ACHN (cell line): ENCODE measurements around the gene PTP4A1.
A peak's percentile ranks its signal among the peaks of the same experiment; 100 is the strongest.
"Not testable (repeated sequence)": the region's sequence is repeated elsewhere in the genome, so short reads cannot be mapped to it uniquely, and the experiment has no call there.

Source experiments
- DNase-seq: peaks from one replicate; pipeline ENCODE4 v3.0.0-alpha.2; 2015
- in situ Hi-C: cut with HindIII; loops from 2 replicates; pipeline ENCODE4 v1.10.0; 2017; ENCODE audit warnings: low sequenced_read_pairs, low pct_ligation_motif_present, low pct_unique_long_range_greater_than_20kb

PTP4A1 gene

DNA sequence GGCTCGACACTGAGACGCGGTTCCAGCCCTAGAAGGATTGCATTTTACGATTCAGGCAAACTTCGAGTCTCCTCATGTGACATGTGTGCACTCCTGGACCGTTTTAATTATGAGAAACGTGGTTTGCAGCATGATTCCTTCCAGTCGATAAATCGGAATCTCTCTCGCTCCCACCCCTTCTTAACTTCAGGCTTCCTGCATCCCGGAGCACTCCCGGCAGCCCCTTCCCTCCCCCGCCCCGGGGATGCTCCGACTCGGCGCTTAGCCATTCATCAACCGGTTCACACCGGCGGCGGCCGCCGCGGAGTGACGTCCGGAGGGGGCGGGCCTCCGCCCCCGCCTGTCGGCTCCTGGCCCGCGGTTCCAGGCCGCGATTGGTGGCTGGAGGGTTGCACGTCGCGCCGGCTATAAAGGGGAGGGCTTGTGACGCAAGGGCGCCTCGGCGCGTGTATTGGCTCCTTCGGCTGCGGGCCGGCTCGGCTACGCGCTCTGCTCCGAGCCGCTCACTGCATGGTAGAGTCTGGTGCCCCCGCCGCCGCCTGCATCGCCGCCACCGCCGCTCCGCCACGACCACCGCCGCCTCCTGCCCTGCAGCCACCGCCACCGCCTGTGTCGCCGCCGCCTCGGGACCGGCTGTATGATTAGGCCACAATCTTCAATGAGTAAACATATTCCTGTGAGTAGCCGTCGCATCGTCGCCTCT is at the start of gene PTP4A1, which contains the start of gene LOC128125822:
PTP4A1 (plus strand) TSS at position 437 of the 703 bp plus-strand sequence. CDS start 4,401 bp downstream, outside the sequence.
LOC128125822 (plus strand) TSS at position 437 of the 703 bp plus-strand sequence.
- in situ Hi-C loops: no loop called here
- peak; percentile 94 for DNase-seq

- DNase-seq, in situ Hi-C loops: not testable (repeated sequence)
Measured at GRCh38 chr6:63522911-63523287, 49.4 kb upstream of the PTP4A1 start.

DNA sequence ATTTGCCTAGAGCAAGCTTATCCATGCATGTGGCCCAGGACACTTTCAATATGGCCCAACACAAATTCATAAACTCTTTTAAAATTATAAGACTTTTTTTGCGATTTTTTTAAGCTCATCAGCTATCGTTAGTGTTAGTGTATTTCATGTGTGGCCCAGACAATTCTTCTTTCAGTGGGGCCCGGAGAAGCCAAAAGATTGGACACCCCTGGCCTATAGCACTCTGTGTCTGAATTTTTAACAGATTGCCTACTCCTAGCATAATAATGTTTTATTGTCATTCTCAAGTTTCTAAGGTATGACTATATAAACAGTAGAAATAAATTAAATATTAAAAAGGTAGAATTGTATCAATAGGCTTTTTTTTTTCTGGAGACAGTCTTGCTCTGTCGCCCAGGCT is 48.6 kb upstream of the PTP4A1 start:
- no peak for DNase-seq
- in situ Hi-C loops: no loop called here

DNA sequence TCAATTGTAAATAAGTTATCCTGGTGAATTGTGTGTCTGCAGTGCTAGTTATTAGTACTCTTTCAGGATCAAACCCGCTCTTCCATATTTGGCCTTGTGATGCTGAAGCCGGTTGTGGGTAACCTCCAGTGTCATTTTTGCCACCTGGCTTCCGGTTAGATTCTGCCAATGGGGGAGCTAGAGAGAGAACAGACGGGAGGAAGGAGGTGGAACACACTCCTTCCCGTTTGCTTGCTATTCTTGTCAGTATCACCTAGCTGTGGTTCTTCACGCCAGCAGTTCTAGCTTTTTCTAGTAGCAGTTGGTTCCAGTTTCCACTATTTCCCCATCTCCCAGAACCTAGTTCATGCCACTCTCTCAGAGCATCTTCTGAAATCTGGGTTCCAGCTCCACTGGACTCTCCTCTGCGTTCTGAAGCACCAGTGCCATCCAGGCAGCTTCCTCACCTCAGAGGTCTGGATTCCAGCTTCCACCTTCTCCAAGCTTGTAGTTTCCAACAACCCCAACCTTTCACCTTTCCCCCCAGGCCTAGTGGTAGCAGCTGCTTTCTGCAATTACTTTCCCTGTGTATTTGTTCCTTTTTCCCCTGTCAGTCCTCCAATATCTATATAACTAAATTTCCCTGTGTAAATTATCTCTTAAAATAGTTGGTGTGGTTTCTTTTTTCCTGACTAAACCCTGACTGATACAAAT is 46.9 kb upstream of the PTP4A1 start:
- in situ Hi-C loops: no loop called here
- no peak for DNase-seq

DNA sequence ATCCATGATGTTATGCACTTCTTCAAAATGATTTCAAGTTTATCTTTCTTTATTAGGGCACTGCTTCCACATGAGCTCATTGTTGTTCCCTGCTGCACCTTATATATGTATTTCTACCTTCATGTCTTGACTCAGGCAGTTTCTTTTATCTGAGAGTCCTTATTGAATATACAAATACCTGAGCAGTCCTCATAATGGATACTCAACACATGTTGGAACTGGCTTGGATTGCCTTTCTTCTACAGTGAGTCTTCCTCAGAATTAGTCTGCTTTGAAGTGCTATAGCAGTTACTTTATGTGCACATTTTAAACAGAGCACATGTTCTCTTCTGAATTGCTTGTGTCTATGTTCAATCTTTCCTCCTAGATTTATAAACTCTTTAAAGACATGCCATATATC is 45.3 kb upstream of the PTP4A1 start:
- in situ Hi-C loops: no loop called here
- no peak for DNase-seq

GRCh38 chr6:63527658-63528514 is 44.4 kb upstream of the PTP4A1 start:
- peak; percentile 76 for DNase-seq
- in situ Hi-C loops: no loop called here

DNA sequence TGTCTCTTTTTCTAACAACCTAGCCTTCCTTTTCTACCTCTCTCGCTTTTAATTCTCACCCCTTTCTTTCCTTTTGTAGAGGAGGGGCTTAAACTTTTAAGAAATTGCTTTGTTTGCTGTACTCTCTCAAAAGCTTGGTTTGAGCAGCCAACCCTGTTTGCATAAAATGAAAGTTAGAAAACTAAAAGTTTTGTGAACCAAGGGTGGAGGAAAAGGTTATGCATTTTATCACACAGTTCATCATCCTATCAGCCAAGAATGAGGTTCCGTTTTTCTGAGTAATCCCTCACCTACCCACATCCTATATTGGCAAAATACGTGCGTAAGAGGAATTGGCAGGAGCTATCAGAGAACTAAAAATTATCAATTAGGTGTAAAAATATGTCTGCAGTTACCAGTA is 42.8 kb upstream of the PTP4A1 start:
- in situ Hi-C loops: no loop called here
- DNase-seq: no peak

DNA sequence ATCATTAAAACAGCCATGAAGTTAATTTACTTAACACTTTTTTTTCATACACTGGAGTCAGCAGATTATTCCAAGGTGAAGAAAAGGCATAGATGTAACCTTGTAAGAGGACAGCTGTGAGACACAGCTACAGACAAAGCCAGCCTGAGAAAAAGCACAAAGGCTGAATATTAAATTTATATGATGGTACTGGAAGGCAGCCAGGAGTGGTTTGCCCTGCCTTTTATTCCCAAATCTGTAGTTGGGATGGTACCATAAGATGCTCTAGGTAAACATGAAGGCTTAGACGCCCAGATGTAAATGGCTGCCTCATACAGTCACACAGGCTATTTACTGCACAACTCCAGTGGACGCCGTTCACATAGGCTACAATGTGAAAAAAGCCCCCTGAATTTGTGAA is 42.1 kb upstream of the PTP4A1 start:
- no peak for DNase-seq
- in situ Hi-C loops: no loop called here

- in situ Hi-C loops: no loop called here
- no peak for DNase-seq
Measured at GRCh38 chr6:63530991-63531390, 41.3 kb upstream of the PTP4A1 start.

DNA sequence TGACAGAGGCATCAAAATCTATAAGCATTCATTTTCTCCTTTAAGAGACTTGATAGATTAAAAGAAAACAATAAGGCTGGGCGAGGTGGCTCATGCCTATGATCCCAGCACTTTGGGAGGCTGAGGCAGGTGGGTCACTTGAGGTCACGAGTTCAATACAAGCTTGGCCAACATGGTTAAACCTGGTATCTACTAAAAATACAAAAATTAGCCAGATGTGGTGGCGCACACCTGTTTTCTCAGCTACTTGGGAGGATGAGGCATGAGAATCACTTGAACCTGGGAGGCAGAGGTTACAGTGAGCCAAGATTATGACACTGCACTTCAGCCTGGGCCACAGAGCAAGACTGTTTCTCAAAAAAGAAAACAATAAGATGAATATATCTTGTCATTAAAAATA is 39.3 kb upstream of the PTP4A1 start:
- no peak for DNase-seq
- in situ Hi-C loops: no loop called here

- in situ Hi-C loops: no loop called here
- DNase-seq: no peak
Measured at GRCh38 chr6:63533952-63534351, 38.3 kb upstream of the PTP4A1 start.

GRCh38 chr6:63537201-63537958 is 34.9 kb upstream of the PTP4A1 start:
- DNase-seq: no peak
- in situ Hi-C loops: no loop called here

GRCh38 chr6:63537959-63538300 is 34.4 kb upstream of the PTP4A1 start:
- DNase-seq: no peak
- in situ Hi-C loops: no loop called here

GRCh38 chr6:63538550-63538949 is 33.7 kb upstream of the PTP4A1 start:
- in situ Hi-C loops: no loop called here
- no peak for DNase-seq

DNA sequence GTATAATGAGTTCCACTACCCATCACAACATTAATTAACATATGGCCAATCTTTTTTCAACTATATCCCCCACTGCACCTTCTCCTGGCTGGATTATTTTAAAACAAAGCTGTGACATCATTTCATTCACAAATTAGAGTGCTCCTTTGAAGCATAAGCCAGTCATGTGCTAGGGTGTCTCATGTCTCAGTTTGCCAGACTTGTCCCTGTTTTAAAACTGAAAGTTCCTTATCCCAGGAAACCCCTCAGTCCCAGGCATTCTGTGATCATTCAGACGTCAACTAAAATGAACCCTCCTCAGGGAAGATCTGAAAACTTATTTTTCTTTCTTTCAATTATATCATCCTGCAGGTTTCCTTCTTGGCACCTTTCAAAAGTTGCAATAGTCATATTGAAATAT is 29.3 kb upstream of the PTP4A1 start:
- in situ Hi-C loops: no loop called here
- no peak for DNase-seq

DNA sequence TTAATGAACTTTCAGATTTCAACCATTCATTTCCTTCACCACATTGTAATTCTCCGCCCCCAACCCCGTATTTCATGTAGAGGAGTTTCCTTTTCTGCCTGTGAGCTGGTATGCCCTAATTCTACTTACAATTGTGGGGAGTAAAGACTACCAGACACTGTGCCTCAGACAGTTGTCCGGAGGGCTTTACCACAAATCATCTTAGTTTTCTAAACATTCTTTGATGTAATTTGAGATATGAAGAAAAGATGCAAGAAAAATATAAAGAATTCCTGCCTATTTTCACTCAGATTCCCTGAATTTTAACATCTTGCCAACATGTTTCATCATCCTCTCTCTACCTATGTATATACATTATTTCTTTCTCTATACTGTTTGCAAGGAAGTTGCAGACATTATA is 28.3 kb upstream of the PTP4A1 start:
- no peak for DNase-seq
- in situ Hi-C loops: no loop called here

DNA sequence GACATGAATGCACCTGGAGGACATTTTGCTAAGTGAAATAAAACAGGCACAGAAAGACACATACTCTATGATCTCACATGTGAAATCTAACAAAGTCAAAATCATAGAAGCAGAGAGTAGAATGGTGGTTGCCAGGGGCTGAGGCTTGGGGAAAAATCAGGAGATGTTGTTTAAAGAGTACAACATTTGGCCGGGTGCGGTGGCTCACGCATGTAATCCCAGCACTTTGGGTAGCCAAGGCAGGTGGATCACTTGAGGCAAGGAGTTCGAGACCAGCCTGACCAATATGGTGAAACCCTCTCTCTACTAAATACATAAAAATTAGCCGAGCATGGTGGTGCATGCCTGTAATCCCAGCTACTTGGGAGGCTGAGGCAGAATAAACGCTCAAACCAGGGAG is 26.0 kb upstream of the PTP4A1 start:
- DNase-seq: no peak
- in situ Hi-C loops: no loop called here

DNA sequence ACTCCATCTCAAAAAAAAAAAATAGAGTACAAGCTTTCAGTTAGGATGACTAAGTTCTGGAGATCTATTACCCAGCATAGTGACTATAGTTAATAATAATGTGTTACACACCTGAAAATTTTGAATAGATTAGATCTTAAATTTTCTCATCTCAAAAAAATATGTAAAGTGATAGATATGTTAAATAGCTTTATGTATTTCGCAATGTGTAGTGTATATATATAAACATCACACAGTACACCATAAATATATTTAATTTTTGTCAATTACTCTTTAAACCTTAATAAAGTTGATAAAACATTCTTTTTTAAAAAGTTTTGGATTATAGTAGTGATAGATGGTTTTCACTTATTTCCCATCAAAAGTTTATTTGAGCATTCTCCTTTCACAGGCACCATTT is 25.6 kb upstream of the PTP4A1 start:
- in situ Hi-C loops: no loop called here

GRCh38 chr6:63549076-63549475 is 23.2 kb upstream of the PTP4A1 start:
- in situ Hi-C loops: no loop called here

More for the DNA sequence above, 25.6 kb upstream of the PTP4A1 start:
- no peak for DNase-seq

More at GRCh38 chr6:63549076-63549475, 23.2 kb upstream of the PTP4A1 start:
- no peak for DNase-seq
